Measurements from ENCODE around the gene RALY.

The RALY gene

DNA sequence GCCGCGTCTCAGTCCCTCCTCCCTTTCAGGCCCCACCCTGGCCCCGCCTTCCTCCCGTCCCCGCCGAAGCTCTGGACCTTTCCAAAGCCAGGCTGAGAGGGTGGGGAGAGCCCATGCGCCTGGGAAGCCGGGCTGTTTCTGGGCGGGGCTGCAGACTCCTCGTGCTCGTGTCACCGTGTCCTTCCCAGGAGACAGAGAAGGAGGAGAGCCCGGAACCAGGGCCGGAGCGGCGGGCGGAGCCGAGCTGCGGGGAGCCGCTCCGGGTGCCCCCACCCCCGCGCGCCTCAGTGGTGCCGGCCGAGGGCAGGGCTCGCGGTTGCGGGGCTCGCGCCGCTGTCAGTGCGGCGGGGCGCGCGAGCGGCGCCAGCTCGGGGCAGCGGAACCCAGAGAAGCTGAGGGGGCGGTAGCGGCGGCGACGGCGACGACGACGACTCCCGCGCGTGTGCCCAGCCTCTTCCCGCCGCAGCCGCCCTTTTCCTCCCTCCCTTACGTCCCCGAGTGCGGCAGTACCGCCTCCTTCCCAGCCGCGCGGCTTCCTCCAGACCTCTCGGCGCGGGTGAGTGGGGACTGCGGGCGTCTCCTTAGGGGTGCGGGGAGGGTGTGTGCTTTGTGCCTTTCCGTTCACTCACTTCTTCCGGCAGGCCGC is at the start of gene RALY:
Gene RALY (plus strand): TSS at position 336 of the 646 bp plus-strand sequence. CDS start 78,164 bp downstream, outside the sequence.
- peak; percentile 96 for DNase-seq

DNA sequence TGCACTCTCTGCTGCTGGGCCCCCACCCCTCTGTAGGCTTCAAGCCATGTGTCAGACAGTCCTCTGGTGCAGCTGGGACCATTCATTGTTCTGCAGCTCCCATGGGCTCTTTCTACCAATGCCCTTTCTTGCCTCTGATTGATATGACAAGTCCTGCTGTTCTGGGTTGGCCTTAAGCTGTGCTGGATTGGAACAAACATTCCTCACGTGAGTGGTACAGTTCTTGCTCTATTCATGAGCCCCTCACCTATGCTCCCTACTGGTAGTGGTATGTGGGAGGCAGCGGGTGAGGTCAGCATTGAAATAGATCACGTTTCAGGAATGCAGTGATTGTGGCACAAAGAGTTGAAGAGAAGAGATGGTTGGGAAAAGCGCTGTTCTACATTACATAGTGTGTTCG is 48.8 kb upstream of the RALY start:
- DNase-seq: no peak

DNA sequence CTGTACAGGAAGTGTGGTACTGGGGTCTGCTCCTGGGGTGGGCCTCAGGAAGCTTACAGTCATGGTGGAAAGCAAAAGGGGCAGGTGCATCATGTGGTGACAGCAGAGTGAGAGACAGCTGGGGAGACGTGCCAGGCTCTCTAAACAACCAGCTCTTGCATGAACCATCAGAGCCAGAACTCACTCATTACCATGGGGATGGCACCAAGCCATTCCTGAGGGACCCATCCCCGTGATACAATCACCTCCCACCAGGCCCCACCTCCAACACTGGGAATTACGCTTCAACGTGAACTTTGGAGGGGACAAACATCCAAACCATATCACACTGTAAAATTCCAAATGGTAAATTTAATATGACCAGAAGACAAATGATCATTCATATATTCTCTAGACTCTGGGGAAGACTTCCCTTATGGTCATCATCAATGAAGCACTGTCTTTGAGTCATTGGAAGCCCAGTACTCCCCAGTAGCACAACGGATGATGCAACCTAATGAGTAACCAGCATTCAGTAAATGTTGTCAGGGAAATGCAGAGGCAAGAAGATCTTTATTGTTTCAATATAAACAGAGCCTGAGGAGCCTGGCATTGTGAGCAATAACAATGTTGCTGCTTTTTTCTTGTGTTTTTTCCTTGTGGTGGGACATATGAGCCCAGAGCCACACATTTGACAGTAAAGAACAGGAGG is 48.2 kb upstream of the RALY start:
- DNase-seq: no peak

GRCh38 chr20:33947709-33948295 is 45.9 kb upstream of the RALY start:
- DNase-seq: peak; percentile 27

GRCh38 chr20:33948480-33948879 is 45.2 kb upstream of the RALY start:
- no peak for DNase-seq

GRCh38 chr20:33951171-33951570 is 42.5 kb upstream of the RALY start:
- no peak for DNase-seq

DNA sequence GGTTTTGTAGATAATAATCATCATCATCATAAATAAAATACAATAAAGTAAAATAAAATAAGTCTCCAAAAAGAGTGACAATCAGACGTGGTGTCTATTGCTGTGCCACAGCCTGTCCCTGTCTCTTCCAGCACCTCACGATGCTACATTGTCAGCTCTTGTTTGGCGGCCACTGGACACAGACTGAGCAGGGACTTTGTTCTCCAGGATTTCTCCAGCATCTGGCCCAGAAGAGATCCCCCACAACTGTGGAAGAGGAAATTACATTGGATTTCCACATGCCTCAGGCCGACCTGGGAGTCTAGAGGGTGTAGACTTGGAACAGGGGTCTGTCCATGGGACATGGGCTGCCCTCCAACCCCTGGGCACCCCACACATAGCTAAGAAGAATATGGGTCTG is 39.2 kb upstream of the RALY start:
- no peak for DNase-seq

- no peak for DNase-seq
These were observed 30.0 kb upstream of the RALY start for GRCh38 chr20:33963751-33964150.

DNA sequence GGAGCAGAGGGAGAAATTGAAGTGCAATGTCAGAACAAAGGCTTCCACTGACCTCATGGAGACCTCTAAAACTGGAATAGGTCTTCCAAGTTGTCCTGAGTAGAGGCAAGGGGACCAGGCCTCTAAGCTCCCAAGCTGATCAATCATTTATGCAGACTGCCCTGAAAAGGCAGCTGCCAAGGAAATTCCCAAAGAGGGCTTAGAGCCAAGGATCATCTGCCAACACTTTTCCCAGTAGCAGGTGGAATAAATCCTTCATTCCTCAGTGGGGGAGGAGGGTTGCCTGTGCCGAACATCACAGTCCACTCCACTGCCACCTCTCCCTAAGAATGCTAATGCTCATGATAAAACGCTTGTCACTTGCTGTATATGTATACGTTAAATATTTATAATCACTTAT is 29.3 kb upstream of the RALY start:
- DNase-seq: no peak

GRCh38 chr20:33967126-33967525 is 26.6 kb upstream of the RALY start:
- no peak for DNase-seq

DNA sequence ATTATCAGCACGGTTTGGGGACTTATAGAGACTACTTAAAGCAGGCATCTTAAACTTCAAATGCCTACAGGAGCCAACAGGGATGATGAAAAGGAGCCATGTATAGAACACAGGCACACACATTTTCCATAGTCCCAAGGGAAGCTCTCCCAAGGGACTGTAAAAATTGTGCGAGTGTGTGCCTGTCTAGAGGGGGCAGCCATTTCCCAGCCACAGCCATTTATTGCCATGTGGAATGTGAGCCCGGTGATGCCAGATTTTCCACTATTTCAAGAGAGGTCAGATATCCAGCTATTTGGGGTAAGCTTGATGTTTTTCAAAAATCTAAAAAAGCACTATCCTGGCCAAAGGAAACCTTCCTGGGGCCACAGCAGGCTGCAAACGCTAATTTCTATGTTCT is 24.1 kb upstream of the RALY start:
- DNase-seq: no peak

DNA sequence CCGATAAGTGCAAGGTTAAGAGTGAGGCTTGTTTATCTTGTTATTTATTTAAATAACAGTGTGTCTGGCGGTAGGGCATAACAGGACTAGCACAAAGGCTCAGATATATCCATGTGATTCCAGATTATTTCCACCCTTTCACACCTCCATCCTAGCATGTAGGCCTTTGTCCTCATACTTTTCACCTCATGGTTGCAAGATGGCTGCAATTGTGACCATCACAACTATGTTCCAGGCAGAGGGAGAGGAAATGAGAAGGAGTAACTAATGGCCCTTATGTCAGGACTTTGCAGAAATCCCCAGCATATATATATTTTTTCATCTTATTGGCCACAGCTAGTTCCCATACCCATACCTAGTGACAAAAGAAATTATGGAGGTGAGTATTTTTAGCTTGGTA is 23.5 kb upstream of the RALY start:
- DNase-seq: no peak

GRCh38 chr20:33971147-33971975 is 22.4 kb upstream of the RALY start:
- DNase-seq: no peak

DNA sequence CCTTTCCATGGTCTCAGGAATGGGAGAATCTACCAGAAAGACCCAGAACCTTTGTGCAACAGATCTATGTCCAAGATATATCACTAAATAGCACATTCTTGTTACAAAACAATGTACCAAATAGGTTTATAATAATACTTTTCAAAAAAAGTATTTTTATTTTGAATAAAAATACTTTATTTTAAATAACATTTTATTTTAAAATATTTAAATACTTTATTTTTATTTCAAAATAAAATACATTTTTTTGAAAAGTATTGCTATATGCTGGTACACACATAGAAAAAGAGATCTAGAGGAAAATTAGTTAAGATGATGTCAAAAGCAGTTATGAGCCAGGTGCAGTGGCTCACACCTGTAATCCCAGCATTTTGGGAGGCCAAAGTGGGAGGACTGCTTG is 16.8 kb upstream of the RALY start:
- no peak for DNase-seq

GRCh38 chr20:33977535-33977934 is 16.2 kb upstream of the RALY start:
- no peak for DNase-seq

- DNase-seq: no peak
These were observed 14.6 kb upstream of the RALY start for GRCh38 chr20:33979094-33979493.

GRCh38 chr20:33981347-33981746 is 12.4 kb upstream of the RALY start:
- DNase-seq: no peak

DNA sequence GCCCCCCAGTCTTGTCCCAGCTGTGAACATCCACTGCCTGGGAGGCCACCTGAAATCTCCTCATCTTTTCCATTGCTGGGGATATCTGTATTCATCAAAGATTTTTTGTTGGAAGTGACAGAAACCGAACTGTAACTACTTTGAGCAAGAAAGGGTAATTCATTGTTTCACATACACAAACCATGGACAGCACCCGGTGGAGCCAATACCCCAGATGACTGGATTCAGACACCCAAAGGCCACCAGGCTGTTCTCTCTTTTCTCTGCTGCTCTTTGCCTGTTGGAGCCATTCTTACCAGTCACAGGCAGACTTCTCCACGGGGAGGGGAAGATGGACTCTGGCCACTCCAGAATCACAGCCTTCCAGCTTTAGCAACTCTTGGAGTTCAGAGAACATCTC is 11.7 kb upstream of the RALY start:
- DNase-seq: no peak

DNA sequence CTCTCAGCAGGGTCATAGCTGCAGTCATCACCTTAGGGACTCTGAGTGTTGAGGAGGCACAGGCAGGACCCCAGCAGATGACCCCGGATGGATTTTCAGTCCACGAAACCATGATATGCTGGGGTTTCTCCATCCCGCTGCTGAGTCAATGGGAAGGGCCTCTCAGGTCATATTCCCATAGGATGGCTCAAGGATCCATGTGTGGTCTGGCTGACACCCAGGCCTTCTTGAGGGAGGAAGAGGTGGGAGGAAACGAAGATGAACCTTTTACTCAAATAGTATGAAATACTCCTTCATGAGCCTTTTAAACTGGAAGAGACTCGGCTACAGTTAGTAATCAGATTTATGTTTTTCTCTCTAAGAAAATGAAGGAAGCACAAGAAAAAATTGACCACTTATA is 10.3 kb upstream of the RALY start:
- DNase-seq: no peak

DNA sequence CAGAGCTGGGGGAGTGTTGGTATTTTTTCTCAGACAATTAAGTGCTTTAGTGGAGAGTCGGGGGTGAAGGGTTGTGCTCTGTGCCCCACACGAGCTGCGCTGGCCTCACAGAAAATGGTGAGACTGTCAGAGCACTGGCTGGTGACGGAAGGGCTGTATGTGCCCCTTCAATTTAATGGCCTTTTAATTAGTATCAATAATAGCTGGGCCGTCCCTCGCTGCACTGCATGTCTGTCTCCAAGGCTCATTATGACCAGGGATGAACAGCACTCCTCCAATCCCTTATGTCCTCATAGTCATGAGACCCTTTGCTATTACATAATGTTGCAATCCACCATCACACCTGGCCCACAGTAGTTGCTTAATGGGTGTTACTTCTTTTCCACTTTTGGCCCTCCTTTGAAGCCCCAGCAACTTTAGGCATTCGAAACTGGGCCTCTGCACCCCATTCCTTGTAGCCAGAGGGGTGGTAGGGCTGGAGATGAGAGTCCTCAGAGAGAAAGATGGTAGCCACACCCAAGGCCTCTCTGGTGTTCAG is 9.5 kb upstream of the RALY start:
- no peak for DNase-seq

GRCh38 chr20:33985280-33985679 is 8.4 kb upstream of the RALY start:
- DNase-seq: no peak

DNA sequence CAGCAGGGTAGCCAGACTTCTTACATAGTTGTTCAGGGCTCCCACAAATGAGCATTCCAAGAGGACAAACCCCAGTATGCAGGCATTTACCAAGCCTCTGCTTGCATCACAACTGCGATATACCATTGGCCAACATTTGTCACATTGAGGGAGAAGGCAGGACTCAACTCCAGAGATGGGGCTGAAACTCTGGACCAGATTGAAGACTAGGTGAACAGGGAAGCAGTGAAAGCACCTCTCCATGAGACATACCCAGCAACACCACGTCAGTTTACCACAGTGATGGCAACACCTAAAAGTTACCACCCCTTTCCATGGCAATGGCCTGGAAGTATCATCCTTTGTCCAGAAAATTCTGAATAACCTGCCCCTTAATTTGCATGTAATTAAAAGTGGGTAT is 7.9 kb upstream of the RALY start:
- no peak for DNase-seq

GRCh38 chr20:33986560-33987216 is 7.0 kb upstream of the RALY start:
- DNase-seq: no peak

Data from activated naive CD4-positive, alpha-beta T cell treated with anti-CD3 and anti-CD28 coated beads, Interleukin-2, amount 50 U/mL, for 16 hours (primary cell).